ENCODE measurements around the gene HSD11B2.
"Not testable (repeated sequence)": the region's sequence is repeated elsewhere in the genome, so short reads cannot be mapped to it uniquely, and the experiment has no call there.

Gene HSD11B2

GRCh38 chr16:67413978-67414911, 16.7 kb upstream of the HSD11B2 start:
- DNase-seq, result no peak

- DNase-seq, result not testable (repeated sequence)
Observed at GRCh38 chr16:67415421-67415820, 15.5 kb upstream of the HSD11B2 start.

GRCh38 chr16:67415872-67416793, 14.8 kb upstream of the HSD11B2 start, which contains the start of gene ZDHHC1:
ZDHHC1 (minus strand) TSS chr16:67416477; CDS start chr16:67407775, 8,702 bp downstream.
- DNase-seq, result peak in 46 of 51 donors; percentile 23 to 81 (median 61)

GRCh38 chr16:67417333-67418061, 13.4 kb upstream of the HSD11B2 start:
- DNase-seq, result no peak

- DNase-seq, result no peak
Observed at GRCh38 chr16:67419502-67419901, 11.4 kb upstream of the HSD11B2 start.

- no peak for DNase-seq
Observed at GRCh38 chr16:67419931-67420330, 11.0 kb upstream of the HSD11B2 start.

- DNase-seq, result no peak
Observed at GRCh38 chr16:67421030-67421429, 9.9 kb upstream of the HSD11B2 start.

- no peak for DNase-seq
Observed at GRCh38 chr16:67423015-67423414, 7.9 kb upstream of the HSD11B2 start.

- peak in 1 of 51 donors; percentile 17 for DNase-seq
Observed at GRCh38 chr16:67423611-67424260, 7.2 kb upstream of the HSD11B2 start.

GRCh38 chr16:67424261-67424615, 6.7 kb upstream of the HSD11B2 start:
- DNase-seq, result no peak

- DNase-seq, result no peak
Observed at GRCh38 chr16:67425061-67425460, 5.9 kb upstream of the HSD11B2 start.

- DNase-seq, result no peak
Observed at GRCh38 chr16:67425580-67425979, 5.3 kb upstream of the HSD11B2 start.

- no peak for DNase-seq
Observed at GRCh38 chr16:67426022-67426421, 4.9 kb upstream of the HSD11B2 start.

GRCh38 chr16:67426950-67427349, 4.0 kb upstream of the HSD11B2 start:
- DNase-seq, result no peak

- peak in 29 of 51 donors; percentile 2 to 69 (median 28) for DNase-seq
Observed at GRCh38 chr16:67428146-67428731, 2.7 kb upstream of the HSD11B2 start.

GRCh38 chr16:67429053-67429798, 1.7 kb upstream of the HSD11B2 start:
- no peak for DNase-seq

GRCh38 chr16:67429799-67430503, 970 bp upstream of the HSD11B2 start:
- DNase-seq, result no peak

GRCh38 chr16:67430504-67430976, 381 bp upstream of the HSD11B2 start:
- DNase-seq, result peak in 3 of 51 donors; percentile 14 to 40 (median 16)
